ENCODE results near the gene DPM3.
"Not testable (repeated sequence)": the region's sequence is repeated elsewhere in the genome, so short reads cannot be mapped to it uniquely, and the experiment has no call there.

Gene DPM3, protein sequence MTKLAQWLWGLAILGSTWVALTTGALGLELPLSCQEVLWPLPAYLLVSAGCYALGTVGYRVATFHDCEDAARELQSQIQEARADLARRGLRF

DNA sequence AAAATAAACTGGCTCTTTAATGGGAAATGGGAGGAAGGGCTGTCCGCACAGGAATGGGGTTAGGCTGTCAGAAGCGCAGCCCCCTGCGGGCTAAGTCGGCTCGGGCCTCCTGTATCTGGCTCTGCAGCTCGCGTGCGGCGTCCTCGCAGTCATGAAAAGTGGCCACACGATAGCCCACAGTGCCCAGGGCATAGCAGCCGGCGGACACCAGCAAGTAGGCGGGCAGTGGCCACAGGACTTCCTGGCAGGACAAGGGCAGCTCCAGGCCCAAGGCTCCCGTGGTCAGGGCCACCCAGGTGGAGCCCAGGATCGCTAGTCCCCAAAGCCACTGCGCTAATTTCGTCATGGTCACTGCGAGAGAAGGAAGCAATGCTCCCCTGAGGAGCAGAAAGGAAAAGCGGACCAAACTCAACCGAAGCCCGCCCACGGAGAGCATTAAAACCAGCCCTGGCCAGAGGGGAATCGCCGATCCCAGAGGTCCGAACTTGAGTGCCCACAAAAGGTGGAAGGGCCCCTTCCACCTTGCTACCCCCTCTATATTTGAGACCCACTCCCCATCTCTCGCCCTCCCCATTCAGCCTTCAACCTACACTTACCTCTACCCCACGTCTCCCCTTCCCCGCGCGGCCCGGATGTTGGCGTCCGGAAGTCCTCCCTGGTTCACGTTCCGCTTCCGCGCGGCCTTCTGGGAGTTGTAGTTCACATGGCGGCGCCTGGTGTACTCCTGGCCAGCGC is at the start of gene DPM3:
DPM3 (minus strand) TSS at position 637 of the 735 bp plus-strand sequence; CDS start at position 346, 291 bp downstream.
- DNase-seq: peak; percentile 91

DNA sequence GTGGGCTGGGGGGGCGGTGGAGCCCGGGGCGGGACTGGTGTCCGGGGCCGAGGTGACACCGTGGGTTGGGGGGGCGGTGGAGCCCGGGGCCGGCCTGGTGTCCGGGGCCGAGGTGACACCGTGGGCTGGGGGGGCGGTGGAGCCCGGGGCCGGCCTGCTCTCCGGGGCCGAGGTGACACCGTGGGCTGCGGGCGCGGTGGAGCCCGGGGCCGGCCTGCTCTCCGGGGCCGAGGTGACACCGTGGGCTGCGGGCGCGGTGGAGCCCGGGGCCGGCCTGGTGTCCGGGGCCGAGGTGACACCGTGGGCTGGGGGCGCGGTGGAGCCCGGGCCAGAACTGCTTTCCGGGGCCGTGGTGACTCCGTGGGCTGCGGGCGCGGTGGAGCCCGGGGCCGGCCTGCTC is 49.6 kb upstream of the DPM3 start:
- not testable (repeated sequence) for DNase-seq

DNA sequence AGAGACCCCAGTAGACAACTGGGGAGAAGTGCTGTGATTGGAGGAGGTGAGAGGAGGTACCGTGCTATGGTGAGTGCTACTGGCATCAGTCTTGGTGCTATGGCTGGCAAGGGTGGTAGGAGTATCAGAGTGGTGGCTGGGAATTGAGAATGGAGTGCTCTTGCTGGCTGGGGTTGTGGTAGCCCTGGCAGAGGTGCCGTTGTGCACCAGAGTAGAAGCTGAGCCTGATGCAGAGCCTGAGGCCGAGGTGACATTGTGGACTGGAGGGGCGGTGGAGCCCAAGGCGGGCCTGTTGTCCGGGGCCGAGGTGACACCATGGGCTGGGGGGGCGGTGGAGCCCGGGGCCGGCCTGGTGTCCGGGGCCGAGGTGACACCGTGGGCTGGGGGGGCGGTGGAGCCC is 47.9 kb upstream of the DPM3 start:
- DNase-seq: no peak

DNA sequence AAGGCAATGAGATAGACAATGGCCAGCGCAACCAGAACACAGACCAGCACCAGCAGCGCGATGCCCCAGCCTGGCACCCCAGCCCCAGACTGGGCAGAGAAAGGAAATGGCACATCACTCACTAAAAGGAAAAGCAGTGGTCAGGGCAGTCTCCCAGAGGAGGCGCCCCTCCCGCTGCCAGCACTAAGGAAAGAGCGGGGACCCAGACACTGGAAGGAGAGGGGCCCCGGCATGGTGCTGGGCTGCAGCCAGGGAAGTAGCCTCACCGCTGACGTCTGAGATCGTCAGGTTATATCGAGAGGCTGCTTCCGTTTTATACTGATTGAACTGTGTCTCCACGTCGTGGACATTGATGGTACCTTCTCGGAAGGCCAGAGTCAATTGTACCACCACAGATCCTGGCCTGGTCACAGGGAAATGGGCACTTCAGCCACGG is 47.1 kb upstream of the DPM3 start:
- no peak for DNase-seq

DNA sequence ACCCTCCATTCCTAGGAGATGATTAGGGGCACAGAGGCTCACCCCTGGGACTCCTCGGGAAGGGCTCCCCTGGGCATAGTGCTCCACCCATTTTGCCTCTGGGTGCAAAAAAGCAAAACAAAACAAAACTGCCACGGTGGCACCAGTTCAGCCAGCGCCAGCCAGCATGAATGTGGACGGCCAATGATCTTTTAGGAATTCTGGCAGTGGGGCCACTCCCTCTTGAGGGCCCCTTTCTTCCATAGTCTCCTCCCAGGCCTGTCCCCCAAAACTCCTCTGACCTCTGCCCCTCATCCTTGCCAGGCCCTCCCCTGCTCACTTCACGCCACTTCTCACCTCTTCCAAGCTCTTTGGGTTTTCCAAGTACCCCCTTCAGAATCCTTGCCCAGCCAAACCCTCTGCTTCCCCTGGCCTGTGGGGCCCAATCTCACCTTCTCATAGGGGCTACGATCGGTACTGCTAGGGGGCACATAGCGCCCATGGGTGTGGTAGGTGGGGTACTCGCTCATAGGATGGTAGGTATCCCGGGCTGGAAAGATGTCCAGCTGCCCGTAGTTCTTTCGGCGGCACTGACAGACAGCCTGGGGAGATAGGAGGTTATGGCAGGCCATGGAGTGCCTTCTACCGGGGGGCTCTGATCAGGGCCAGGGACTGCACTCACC is 46.6 kb upstream of the DPM3 start:
- no peak for DNase-seq

DNA sequence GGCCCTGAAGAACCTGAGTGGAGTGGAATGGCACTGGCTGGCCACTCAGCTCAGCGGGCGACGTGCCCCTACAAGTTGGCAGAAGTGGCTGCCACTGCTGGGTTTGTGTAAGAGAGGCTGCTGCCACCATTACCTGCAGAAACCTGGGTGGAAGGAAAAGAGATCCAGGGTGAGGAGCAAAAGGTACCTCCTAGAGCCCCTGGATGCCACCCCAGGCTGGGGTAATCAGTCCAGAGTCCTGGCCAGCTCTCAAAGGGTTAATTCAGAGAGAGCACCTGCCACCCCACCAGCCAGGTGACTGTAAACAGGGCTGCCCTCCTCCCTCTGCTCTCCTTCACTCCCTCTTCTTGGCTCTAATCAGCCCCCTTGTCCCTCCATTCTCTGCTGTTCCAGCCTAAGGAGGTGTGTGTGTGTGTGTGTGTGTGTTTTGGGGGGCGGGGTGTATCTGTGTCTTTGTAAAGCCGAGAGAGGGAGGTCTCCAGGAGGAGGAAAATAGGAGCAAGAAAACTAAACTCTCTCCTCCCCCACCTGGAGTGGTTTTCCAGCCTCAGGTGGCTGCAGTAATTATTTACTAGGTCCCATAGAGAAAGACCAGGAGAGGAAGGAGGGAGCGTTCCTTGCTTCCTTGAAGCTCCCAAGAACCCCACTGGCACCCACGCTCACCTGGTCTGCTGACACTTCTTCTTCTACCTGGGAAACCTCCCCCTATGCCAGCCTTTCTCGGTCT is 45.9 kb upstream of the DPM3 start:
- DNase-seq: no peak

DNA sequence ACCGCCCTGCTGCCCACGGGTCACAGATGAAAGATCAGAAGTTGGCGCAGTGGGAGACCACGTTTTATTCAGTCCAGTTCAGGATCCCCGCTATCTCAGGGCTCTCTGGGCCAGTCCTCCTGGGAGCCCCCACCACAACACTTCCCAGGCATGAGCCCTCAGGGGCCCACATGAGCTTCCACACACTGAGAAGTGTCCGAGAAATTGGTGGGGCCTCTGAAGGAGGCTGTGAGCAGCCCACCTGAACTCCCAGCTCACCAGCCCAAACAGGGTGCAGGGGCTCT is 45.4 kb upstream of the DPM3 start:
- no peak for DNase-seq

DNA sequence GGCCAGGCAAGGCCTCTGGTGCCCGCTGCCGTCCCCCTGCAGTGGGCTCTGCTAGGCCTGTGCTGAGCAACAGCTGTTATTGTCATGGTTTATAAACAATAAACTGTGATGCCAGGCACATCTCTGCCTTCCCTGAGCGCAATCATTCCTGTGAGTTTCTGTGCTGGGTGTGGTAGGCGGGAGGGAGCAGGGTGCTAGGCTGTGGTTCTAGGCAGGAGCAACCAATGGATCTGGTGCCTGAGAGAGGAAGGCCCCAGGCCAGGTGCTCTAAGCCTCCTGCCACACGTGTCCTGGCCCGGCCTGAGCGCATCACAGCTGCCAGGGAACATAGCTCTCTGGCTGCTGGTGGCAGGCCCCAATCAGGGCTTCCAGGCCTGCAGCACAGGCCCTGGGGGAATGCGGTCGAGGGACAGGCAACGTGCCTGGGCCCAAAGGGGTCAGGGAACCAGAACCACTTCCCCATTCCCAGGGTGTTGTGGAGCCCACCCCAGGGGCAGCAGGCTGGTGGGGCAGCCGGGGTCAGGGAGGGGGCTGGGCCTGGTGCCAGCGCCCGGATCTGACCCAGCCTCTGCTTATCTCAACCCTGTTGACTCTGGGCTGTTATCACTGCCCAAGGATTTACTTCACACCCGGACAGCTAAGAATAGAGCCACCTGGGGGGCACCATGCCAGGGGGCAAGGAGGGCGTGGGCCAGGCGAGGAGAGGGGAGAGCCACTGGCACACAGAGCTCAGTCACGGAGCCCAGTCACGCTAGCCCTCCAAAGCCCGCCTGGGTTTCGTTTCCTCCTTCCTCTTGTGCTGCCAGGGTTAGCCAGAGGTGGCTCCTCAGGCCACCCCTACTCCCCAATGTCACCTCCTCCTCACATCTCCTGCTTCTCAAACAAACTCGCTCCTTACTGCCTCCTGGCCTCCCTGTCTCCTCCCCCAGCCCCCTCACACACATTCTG is 44.8 kb upstream of the DPM3 start:
- DNase-seq: peak; percentile 54

DNA sequence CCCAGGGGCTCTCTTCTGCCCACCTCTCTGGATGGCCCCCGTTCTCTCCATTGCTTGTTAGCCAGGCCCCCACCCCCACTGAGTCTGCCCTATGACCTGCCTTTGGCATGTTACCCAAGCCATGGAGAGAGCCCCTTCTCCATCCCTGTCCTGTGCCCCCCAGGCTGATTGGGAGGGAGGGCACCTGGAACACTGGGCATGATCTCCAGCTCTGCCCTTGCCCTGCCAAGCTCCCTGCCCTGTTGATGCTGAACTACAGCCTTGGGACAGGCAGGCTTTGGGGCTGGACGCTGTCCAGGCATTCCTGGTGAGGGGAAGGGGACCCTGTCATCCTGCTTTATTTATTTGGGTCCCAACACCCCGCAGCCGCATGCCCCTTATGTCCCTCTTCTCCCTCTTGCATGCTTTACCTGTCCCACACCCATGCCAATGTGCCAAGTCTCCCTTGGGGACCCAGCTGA is 44.0 kb upstream of the DPM3 start:
- DNase-seq: no peak

DNA sequence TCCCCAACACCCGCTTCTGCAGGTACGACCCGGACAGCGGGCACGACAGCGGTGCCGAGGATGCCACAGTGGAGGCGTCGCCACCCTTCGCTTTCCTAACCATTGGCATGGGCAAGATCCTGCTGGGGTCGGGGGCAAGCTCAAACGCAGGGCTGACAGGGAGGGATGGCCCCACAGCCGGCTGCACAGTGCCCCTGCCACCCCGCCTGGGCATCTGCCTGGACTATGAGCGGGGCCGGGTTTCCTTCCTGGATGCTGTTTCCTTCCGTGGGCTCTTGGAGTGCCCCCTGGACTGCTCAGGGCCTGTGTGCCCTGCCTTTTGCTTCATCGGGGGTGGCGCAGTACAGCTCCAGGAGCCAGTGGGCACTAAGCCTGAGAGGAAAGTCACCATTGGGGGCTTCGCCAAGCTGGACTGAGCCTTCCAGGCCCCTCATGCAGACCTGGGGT is 43.5 kb upstream of the DPM3 start:
- DNase-seq: no peak

DNA sequence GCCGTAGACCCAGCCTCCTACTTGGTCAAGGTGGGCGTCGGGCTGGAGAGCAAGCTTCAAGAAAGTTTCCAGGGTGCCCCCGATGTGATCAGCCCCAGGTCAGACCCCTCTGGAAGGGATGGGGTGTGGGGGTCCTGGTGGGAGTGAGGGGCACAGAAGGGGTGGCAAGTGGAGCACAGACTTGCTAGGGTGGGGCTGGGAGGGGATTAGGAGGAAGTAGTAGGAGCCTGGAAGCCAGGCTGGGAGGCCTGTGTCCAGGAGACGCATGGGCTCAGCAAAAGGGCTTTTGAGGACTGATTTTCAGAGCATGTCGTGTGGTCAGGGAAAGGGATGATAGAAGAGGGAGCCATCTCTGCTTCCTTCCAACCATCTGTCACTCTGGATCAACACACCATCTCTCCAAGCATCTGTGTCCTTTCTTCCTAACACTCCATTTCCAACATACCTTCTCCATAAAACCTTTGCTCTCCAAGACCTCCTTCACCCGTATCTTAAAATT is 41.8 kb upstream of the DPM3 start:
- DNase-seq: no peak

DNA sequence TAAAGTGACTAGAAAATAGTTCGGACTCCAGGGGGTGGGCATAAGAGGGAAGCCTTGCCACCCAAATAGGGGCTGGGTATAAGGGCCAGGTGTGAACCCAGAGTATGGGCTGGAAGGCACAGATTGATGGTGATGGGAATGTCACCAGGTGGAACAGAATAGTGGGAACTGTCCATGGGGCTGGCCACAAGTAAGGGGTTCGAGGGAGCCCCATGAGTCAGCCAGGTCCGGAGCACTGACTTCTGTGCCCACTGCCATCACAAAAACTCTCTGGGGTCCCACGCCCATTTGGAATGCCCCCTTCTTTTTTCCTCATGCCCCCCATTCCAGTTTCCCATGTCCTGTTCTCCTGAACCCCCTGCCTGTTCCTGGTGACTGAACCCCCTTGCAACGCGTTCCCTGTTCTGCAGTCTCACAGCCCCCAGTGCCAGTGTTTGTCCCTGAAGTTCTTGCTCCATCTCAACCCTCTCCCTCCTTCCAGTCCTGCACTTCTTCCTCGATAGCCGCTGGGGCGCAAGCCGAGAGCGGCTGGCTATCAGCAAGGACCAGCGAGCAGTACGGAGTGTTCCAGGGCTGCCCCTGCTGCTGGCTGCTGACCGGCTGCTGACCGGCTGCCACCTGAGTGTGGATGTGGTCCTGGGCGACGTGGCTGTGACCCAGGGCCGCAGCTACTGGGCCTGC is 41.2 kb upstream of the DPM3 start:
- no peak for DNase-seq

DNA sequence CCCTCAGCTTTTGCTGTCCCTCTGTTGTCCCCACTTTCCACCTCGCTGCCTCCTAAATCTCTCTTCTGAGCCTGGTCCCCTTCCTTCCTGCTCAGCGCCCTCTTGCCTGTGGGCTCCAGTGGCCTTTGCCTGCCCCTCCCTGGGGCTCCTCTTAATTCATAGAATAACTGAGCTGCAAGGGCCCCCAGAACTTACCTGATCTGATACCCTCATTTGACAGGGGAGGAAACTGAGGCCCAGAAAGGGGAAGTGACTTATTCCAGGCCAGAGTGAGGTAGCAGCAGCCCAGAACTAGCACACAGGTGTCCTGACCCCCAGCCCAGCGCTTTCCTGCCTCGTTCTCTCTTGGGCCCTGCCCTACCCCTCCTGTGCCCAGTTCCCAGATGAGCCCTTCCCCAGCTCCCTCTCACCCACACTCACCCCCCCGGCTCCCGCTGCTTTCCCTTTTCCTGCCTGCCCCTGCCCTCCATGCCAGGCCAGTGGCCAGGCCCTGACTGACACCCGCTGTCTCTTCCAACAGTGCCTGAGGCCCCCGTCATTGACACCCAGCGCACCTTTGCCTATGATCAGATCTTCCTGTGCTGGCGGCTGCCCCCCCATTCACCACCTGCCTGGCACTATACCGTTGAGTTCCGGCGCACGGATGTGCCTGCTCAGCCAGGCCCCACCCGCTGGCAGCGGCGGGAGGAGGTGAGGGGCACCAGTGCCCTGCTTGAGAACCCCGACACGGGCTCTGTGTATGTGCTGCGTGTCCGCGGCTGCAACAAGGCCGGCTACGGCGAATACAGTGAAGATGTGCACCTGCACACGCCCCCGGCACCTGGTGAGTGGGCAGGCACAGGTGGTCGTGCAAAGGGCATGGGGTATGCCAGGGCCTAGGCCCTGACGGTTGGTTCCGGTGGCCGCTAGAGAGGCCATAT is 39.0 kb upstream of the DPM3 start:
- DNase-seq: no peak

DNA sequence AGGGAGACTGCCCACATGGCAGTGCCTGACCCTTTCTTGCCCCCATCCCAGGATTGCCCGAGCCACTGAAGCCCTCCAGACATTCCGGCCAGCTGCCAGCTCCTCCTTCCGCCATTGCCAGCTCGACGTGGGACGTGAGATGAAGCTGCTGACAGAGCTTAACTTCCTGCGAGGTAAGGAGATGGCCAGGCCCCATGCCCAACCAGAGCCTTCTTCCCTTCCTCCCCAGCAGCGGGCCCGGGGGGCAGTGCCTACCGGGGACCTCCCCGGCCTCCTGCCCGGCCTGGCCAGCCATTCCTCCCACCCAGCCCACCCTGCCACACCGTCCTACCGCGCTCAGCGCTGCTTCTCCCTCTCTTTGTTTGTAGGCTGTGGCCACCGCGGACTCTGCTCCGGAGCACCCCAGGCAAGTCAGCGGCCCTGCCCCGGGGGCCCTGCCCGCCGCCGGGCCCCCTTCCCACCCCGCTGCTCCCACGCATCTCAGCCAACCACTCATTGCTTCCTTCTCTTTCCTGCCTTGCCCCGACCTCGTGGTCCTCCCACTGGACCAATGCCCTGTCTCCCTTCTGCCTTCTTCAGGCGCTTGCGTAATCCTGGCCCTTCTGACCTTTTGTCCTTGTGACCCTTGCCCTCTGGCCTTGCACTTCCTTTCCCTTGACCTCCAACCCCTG is 38.2 kb upstream of the DPM3 start:
- DNase-seq: no peak

DNA sequence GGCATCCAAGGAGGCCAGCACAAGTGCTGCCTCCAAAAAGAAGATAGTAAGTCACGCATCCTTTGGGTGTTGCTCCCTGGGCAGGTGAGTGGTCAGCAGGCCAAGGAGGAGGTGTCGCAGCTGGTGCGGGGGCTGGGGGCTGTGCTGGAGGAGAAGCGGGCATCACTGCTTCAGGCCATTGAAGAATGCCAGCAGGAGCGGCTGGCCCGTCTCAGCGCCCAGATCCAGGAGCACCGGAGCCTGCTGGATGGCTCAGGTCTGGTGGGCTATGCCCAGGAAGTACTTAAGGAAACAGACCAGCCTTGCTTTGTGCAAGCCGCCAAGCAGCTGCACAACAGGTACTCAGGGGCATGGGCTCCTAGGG is 37.6 kb upstream of the DPM3 start:
- DNase-seq: no peak

DNA sequence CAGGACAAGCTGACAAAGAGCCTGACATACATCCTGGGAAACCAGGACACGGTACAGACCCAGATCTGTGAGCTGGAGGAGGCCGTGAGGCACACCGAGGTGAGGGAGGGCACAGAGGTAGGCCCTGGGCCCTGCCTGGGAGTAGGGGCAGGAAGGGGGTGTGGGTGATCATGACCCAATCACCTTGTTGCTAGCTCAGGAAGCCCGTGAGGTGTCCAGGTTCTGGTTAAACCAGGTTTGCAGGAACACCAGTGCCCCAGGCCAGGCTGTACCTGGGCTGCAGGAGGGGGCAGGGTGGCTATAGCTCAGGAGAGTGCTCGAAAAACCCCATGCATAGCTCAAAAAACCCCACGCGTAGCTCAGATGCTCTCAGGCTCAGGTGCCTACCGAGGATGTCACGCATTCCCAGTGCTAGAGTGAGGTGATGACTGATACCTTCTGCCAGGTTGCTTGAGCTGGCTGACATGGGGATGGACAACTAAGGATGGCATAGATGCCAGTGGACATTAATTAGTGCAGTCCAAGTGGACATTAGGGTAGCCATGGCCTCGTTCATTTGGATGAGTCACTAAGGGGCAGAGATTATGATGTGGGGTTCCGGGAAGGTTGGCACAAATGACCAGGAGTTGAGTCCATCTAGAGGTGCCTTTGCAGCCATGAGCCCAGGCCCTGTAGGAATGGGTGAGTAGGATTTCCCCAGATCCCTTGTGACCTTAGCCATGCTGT is 37.0 kb upstream of the DPM3 start:
- DNase-seq: no peak

DNA sequence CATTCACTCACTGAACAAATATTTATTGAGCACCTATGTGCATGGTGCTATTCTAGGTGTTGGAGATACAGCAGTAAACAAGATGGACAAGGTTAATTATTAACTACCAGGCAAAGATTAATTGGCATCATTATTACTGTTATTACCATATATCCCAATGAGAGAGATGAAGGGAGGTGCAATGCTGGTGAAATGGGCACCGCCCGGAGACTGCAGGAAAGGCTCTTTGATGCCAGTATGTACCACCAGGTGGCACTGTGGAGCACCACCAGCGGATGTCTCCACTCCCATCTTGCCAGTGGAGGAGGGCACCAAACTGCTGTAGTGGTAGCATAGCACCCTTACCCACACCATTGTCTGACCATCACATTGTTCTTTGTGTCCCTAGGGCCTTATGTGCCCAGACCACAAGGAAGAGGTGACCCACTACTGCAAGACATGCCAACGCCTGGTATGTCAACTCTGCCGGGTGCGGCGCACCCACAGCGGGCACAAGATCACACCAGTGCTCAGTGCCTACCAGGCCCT is 36.3 kb upstream of the DPM3 start:
- DNase-seq: peak; percentile 90

DNA sequence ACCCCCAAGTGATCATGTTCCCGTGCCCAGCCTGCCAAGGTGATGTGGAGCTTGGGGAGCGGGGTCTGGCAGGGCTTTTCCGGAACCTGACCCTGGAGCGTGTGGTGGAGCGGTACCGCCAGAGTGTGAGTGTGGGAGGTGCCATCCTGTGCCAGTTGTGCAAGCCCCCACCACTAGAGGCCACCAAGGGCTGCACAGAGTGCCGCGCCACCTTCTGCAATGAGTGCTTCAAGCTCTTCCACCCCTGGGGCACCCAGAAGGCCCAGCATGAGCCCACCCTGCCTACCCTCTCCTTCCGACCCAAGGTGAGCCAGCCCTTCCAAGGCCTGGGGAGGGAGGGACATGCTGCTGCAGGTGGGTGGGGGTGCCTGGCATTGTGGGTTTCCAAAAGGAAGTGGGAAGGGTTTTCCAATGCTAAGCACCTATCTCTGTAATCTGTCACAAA is 35.6 kb upstream of the DPM3 start:
- DNase-seq: peak; percentile 68

DNA sequence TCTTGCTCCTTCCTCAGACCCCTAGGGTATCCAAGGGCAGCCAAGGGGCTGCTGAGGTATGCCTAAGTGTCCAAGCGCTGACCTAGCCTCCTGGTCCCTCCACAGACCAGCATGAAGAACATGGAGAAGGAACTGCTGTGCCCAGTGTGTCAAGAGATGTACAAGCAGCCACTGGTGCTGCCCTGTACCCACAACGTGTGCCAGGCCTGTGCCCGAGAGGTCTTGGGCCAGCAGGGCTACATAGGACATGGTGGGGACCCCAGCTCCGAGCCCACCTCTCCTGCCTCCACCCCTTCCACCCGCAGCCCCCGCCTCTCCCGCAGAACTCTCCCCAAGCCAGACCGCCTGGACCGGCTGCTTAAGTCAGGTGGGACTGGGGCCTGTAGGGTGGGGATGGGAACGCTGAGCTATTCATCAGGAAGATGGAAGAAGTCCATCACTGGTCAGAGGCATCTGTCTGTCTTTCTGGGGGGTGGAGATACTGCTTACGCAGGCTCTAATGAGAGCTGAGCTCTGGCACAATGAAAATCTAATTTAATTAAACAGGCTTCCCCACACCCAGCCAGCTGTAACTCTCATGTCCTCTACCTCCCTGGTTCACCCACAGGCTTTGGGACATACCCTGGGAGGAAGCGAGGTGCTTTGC is 35.1 kb upstream of the DPM3 start:
- DNase-seq: no peak

Data from hematopoietic multipotent progenitor cell treated with erythropoietin and hydrocortisone succinate and interleukin-3 and kit ligand, for 8 days (in vitro differentiated cells).